HepG2 (cell line): ENCODE results near the gene FAM120AOS. TPM values are rescaled to one million over a fixed set of nuclear protein-coding genes. Genes with fewer than 3 reads are reported as not detected.

ENCODE experiments used
- AKNA ChIP-seq: sonication (generic); formaldehyde crosslinking; IDR thresholded peaks from 2 replicates; pipeline ENCODE4 v1.4.0; 2020; ENCODE audit warnings: missing genetic modification reagents, borderline replicate concordance
- ARNT ChIP-seq: fragments of 450-650 bp; IDR thresholded peaks from 2 replicates; pipeline ENCODE4 v1.6.1; 2017
- ATF3 ChIP-seq: sonication (generic); formaldehyde crosslinking; IDR thresholded peaks from 2 replicates; pipeline ENCODE4 v1.4.0; 2020; ENCODE audit warnings: missing genetic modification reagents
- HHEX ChIP-seq: IDR thresholded peaks from 2 replicates; pipeline ENCODE4 v1.6.1; 2016; ENCODE audit warnings: control low read depth
- MED8 ChIP-seq: sonication (generic); formaldehyde crosslinking; IDR thresholded peaks from 2 replicates; pipeline ENCODE4 v1.8.1; 2023; ENCODE audit warnings: mild to moderate bottlenecking, missing genetic modification reagents; ENCODE audit not compliant: insufficient replicate concordance
- MIER2 ChIP-seq: IDR thresholded peaks from 2 replicates; pipeline ENCODE4 v1.6.1; 2016; ENCODE audit warnings: missing biosample characterization, missing genetic modification reagents
- NFKB2 ChIP-seq: sonication (generic); formaldehyde crosslinking; IDR thresholded peaks from 2 replicates; pipeline ENCODE4 v1.4.0; 2020; ENCODE audit warnings: missing genetic modification reagents, borderline replicate concordance
- THAP11 ChIP-seq: IDR thresholded peaks from 2 replicates; pipeline ENCODE4 v1.6.1; 2016; ENCODE audit warnings: missing biosample characterization, missing genetic modification reagents
- ZBTB2 ChIP-seq: sonication (generic); formaldehyde crosslinking; IDR thresholded peaks from 2 replicates; pipeline ENCODE4 v1.8.0; 2022; ENCODE audit warnings: low read depth, missing genetic modification reagents
- ZNF121 ChIP-seq: sonication (generic); formaldehyde crosslinking; IDR thresholded peaks from 2 replicates; pipeline ENCODE4 v1.5.0; 2020; ENCODE audit warnings: mild to moderate bottlenecking, missing genetic modification reagents
- ZNF451 ChIP-seq: sonication (generic); formaldehyde crosslinking; IDR thresholded peaks from 2 replicates; pipeline ENCODE4 v1.5.0; 2020; ENCODE audit warnings: mild to moderate bottlenecking, missing genetic modification reagents
- ZNF605 ChIP-seq: sonication (generic); formaldehyde crosslinking; IDR thresholded peaks from 2 replicates; pipeline ENCODE4 v1.8.0; 2022; ENCODE audit warnings: mild to moderate bottlenecking, missing genetic modification reagents
- polyA plus RNA-seq, 8 experiments: library from polyadenylated mRNA; depleted of rRNA in 3 of 8; stranded (reverse) in 7 of 8; unstranded in 1 of 8; fragments of >200 nt; fragmentation: Illumina TruSeq in 4 of 8; extraction: Trizol in 4 of 8; gene quantifications; 2 replicates each; pipeline versions ENCODE4 v1.2.1 to v1.2.3, GENCODE V29; 2011 to 2016; ENCODE audit warnings: low read depth in 4 of 8, missing spikeins in 1 of 8, mixed read lengths in 1 of 8; ENCODE audit not compliant: insufficient read depth in 1 of 8
- total RNA-seq, 5 experiments: library from RNA; depleted of rRNA; stranded (reverse); fragments of >200 nt; fragmentation: Illumina TruSeq; extraction: Trizol; gene quantifications; 2 replicates each; pipeline ENCODE4 v1.2.3, GENCODE V29; 2016; ENCODE audit warnings: low read depth in 1 of 5

The FAM120AOS gene
- total and polyA plus RNA-seq, 2 of the 13 experiments (the other 11 are each of a cell fraction or from before 2014, with no cell fraction given): 28.2 to 34.6 TPM

- TF ChIP-seq AKNA (CRISPR knock-in tag) (no peak), ZBTB2 (CRISPR knock-in tag) (no peak), NFKB2 (CRISPR knock-in tag) (no peak), MIER2 (CRISPR knock-in tag) (no peak), ARNT (no peak), HHEX (no peak), ZNF121 (CRISPR knock-in tag) (no peak), ZNF451 (no peak), THAP11 (CRISPR knock-in tag) (no peak), ZNF605 (CRISPR knock-in tag) (no peak), MED8 (no peak), ATF3 (no peak)
Observed at GRCh38 chr9:93488244-93488643, 34.9 kb upstream of the FAM120AOS start (continued).
